Keratinocyte (primary cell): ENCODE measurements around the gene CALML5. TPM values are rescaled to one million over a fixed set of nuclear protein-coding genes. Genes with fewer than 3 reads are reported as not detected.

ENCODE experiments used
- DNase-seq: peaks from one replicate; pipeline ENCODE4 v3.0.0-alpha.2; 2011; ENCODE audit warnings: low read depth, missing footprints, low spot score
- FAIRE-seq: peaks from 2 replicates; lab custom pipeline; 2011; peaks lifted over from hg19 to GRCh38; lab: Jason Lieb, UNC
- H2AFZ ChIP-seq: 2 replicates; pipeline ENCODE4 v1.6.0; 2012; ENCODE audit warnings: low read length, control low read depth, inconsistent platforms; ENCODE audit not compliant: control insufficient read depth
- H3K27ac ChIP-seq: 2 replicates; pipeline ENCODE4 v1.5.1; 2011; ENCODE audit warnings: low read length; ENCODE audit not compliant: control insufficient read depth, insufficient read depth
- H3K27me3 ChIP-seq: 3 replicates; pipeline ENCODE4 v1.6.0; 2011; ENCODE audit warnings: low read length; ENCODE audit not compliant: control insufficient read depth, insufficient read depth; ENCODE audit errors: extremely low read depth
- H3K36me3 ChIP-seq, 2 experiments: 2 replicates in 1 of 2; 3 replicates in 1 of 2; pipeline ENCODE4 v1.5.1; 2011; ENCODE audit warnings: low read length in 2 of 2, mild to moderate bottlenecking in 1 of 2; ENCODE audit not compliant: control insufficient read depth in 2 of 2, insufficient read depth in 2 of 2; ENCODE audit errors: extremely low read depth in 1 of 2
- H3K4me1 ChIP-seq: 3 replicates; pipeline ENCODE4 v1.5.1; 2011; ENCODE audit warnings: low read length; ENCODE audit not compliant: control insufficient read depth, insufficient read depth; ENCODE audit errors: extremely low read depth
- H3K4me2 ChIP-seq: 3 replicates; pipeline ENCODE4 v1.6.0; 2011; ENCODE audit warnings: low read depth, low read length; ENCODE audit not compliant: control insufficient read depth, insufficient read depth; ENCODE audit errors: extremely low read depth
- H3K4me3 ChIP-seq, 3 experiments: fragments of 200-600 bp in 1 of 3; sonication (generic) in 1 of 3; 2 replicates in 2 of 3; 3 replicates in 1 of 3; pipeline ENCODE4 v1.5.1; 2011 to 2016; ENCODE audit warnings: low read length in 3 of 3, mild to moderate bottlenecking in 3 of 3, control low read depth in 2 of 3, inconsistent platforms in 1 of 3, low read depth in 1 of 3, mixed read lengths in 1 of 3, mixed run types in 1 of 3, moderate library complexity in 1 of 3; ENCODE audit not compliant: control insufficient read depth in 2 of 3, insufficient read depth in 2 of 3; ENCODE audit errors: extremely low read depth in 1 of 3
- H3K79me2 ChIP-seq: 2 replicates; pipeline ENCODE4 v1.6.0; 2012; ENCODE audit warnings: low read length; ENCODE audit not compliant: control insufficient read depth, insufficient read depth
- H3K9ac ChIP-seq: 3 replicates; pipeline ENCODE4 v1.6.0; 2011; ENCODE audit warnings: low read length; ENCODE audit not compliant: control insufficient read depth, insufficient read depth; ENCODE audit errors: extremely low read depth
- H3K9me1 ChIP-seq: 3 replicates; pipeline ENCODE4 v1.6.0; 2011; ENCODE audit warnings: low read length; ENCODE audit not compliant: control insufficient read depth, insufficient read depth; ENCODE audit errors: extremely low read depth
- H3K9me3 ChIP-seq: 2 replicates; pipeline ENCODE4 v1.5.1; 2012; ENCODE audit warnings: low read depth, low read length; ENCODE audit not compliant: control insufficient read depth
- H4K20me1 ChIP-seq: 3 replicates; pipeline ENCODE4 v1.6.0; 2011; ENCODE audit warnings: low read length; ENCODE audit not compliant: control insufficient read depth, insufficient read depth; ENCODE audit errors: extremely low read depth
- EZH2 ChIP-seq: IDR thresholded peaks from one replicate; pipeline ENCODE4 v1.6.1; 2012; ENCODE audit warnings: inconsistent platforms, mild to moderate bottlenecking, low read length, moderate library complexity
- dilution Hi-C: fragments of 300-500 bp; cut with MboI; formaldehyde crosslinking; loops from one replicate; pipeline ENCODE4 v1.7.0; 2020; ENCODE audit warnings: low sequenced_read_pairs; ENCODE audit not compliant: extremely low pct_ligation_motif_present
- polyA plus RNA-seq, 5 experiments: library from polyadenylated mRNA; depleted of rRNA in 3 of 5; stranded (reverse) in 3 of 5; stranded (forward) in 1 of 5; unstranded in 1 of 5; fragments of >200 nt; gene quantifications; 1 replicate in 1 of 5; 2 replicates in 3 of 5; 3 replicates in 1 of 5; pipeline versions ENCODE4 v1.2.1 to v1.2.3, GENCODE V29; 2011 to 2012; ENCODE audit warnings: missing spikeins in 2 of 5, low read depth in 1 of 5, low replicate concordance in 1 of 5
- TF ChIP-seq, protein P1 (sequence below), 3 experiments: IDR thresholded peaks in 1 of 3; conservative IDR thresholded peaks in 1 of 3; optimal IDR thresholded peaks in 1 of 3; 2 replicates in 2 of 3; 3 replicates in 1 of 3; pipeline versions ENCODE3 to v1.5.1; 2011; ENCODE audit warnings: low read length in 3 of 3, mild to moderate bottlenecking in 3 of 3, moderate library complexity in 2 of 3, control low read depth in 1 of 3, inconsistent platforms in 1 of 3; ENCODE audit not compliant: insufficient read depth in 2 of 3; ENCODE audit errors: extremely low read depth in 1 of 3

CALML5 gene
- polyA plus RNA-seq, 1 donor (not counting 4 experiments of a cell fraction or from before 2014, with no cell fraction given) = 5.7 TPM

GRCh38 chr10:5534880-5535856, 35.8 kb upstream of the CALML5 start:
- TF ChIP-seq EZH2 = no peak
- TF ChIP-seq, protein P1, sequence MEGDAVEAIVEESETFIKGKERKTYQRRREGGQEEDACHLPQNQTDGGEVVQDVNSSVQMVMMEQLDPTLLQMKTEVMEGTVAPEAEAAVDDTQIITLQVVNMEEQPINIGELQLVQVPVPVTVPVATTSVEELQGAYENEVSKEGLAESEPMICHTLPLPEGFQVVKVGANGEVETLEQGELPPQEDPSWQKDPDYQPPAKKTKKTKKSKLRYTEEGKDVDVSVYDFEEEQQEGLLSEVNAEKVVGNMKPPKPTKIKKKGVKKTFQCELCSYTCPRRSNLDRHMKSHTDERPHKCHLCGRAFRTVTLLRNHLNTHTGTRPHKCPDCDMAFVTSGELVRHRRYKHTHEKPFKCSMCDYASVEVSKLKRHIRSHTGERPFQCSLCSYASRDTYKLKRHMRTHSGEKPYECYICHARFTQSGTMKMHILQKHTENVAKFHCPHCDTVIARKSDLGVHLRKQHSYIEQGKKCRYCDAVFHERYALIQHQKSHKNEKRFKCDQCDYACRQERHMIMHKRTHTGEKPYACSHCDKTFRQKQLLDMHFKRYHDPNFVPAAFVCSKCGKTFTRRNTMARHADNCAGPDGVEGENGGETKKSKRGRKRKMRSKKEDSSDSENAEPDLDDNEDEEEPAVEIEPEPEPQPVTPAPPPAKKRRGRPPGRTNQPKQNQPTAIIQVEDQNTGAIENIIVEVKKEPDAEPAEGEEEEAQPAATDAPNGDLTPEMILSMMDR (optimal IDR thresholded peaks at IDR 0.05 in 1 of 3, IDR thresholded peaks at IDR 0.05 in 1 of 3, conservative IDR thresholded peaks at IDR 0.05 in 1 of 3; ENCODE audit: extremely low read depth in 1 of 3, insufficient read depth in 2 of 3, low read length in 3 of 3) = no peak
- H3K4me1 ChIP-seq = peaks cover 30% of the 10 kb centered on the region
- no peak overlapping the region for H3K4me2 ChIP-seq
- H3K4me3 ChIP-seq = no peak overlapping the region
- H3K9ac ChIP-seq = no peak overlapping the region
- H3K27ac ChIP-seq = no peak overlapping the region
- H2AFZ ChIP-seq = no peak overlapping the region
- no peaks in the 10 kb centered on the region for H3K9me1 ChIP-seq
- no peaks in the 10 kb centered on the region for H3K79me2 ChIP-seq
- dilution Hi-C loops = no loop called here
- no peaks in the 10 kb centered on the region for H4K20me1 ChIP-seq
- DNase-seq = no peak
- no peaks in the 10 kb centered on the region for H3K36me3 ChIP-seq
- FAIRE-seq = no peak
- H3K27me3 ChIP-seq = no peaks in the 10 kb centered on the region
- no peaks in the 10 kb centered on the region for H3K9me3 ChIP-seq

DNA sequence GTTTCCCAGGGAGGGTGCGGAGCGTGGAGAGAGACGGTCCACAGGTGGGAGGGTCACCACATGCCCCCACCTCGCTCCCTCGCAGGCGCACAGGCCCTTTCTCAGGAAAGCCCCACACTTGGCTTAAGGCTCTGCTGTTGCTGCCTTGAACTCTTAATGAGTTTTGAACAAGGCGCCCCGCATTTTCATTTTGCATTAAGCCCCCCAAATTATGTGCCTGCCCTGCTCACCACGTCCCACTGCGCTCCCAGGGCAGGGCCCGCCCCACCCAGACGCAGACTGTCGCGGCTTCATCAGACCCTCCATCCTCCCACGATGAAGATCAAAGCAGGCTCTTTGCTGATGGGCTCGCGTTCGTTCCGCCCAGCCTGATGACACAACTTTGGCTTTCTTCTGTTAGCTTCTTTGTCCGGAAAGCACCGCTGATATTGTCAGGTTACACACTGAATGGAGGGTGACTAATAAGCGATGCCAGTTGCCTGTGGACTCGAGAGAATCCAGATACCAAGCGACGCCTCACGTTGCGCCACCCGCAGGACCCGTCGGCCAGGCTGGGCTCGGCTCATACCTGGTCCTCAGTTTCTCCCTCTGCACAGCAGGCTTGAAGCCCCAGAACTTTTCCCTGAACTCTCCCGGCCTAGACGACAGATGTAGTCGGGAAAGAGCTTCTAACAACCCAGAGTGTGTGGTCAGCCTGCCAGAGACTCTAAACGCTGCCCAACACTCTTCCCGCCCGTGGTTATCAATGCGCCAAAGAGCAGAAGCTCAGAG, 34.9 kb upstream of the CALML5 start:
- no peak overlapping the region for H3K4me3 ChIP-seq
- no peaks in the 10 kb centered on the region for H3K27me3 ChIP-seq
- peaks cover 26% of the 10 kb centered on the region for H3K4me1 ChIP-seq
- no peaks in the 10 kb centered on the region for H4K20me1 ChIP-seq
- H3K9me3 ChIP-seq = no peaks in the 10 kb centered on the region
- H3K9me1 ChIP-seq = no peaks in the 10 kb centered on the region
- dilution Hi-C loops = no loop called here
- no peak overlapping the region for H3K4me2 ChIP-seq
- H3K9ac ChIP-seq = no peak overlapping the region
- H3K36me3 ChIP-seq = no peaks in the 10 kb centered on the region
- FAIRE-seq = no peak
- TF ChIP-seq, protein P1 (optimal IDR thresholded peaks at IDR 0.05 in 1 of 3, IDR thresholded peaks at IDR 0.05 in 1 of 3, conservative IDR thresholded peaks at IDR 0.05 in 1 of 3; ENCODE audit: extremely low read depth in 1 of 3, insufficient read depth in 2 of 3, low read length in 3 of 3) = no peak
- TF ChIP-seq EZH2 = no peak
- no peak for DNase-seq
- H2AFZ ChIP-seq = no peak overlapping the region
- no peak overlapping the region for H3K27ac ChIP-seq
- H3K79me2 ChIP-seq = no peaks in the 10 kb centered on the region
